ENCODE results near the gene GAS1. TPM values are rescaled to one million over a fixed set of nuclear protein-coding genes. Genes with fewer than 3 reads are reported as not detected.

GAS1 gene
- total RNA-seq, 4 donors from 2014 or later, result 4.8 to 36.2 (median 11.3) TPM

- H3K27me3 ChIP-seq, result no peaks in the 10 kb centered on the region
- TF ChIP-seq POLR2A (IDR thresholded peaks at IDR 0.05) (no peak), EP300 (IDR thresholded peaks at IDR 0.05; ENCODE audit: low read depth) (no peak), POLR2AphosphoS5 (IDR thresholded peaks at IDR 0.05) (no peak)
- TF ChIP-seq, protein P1, sequence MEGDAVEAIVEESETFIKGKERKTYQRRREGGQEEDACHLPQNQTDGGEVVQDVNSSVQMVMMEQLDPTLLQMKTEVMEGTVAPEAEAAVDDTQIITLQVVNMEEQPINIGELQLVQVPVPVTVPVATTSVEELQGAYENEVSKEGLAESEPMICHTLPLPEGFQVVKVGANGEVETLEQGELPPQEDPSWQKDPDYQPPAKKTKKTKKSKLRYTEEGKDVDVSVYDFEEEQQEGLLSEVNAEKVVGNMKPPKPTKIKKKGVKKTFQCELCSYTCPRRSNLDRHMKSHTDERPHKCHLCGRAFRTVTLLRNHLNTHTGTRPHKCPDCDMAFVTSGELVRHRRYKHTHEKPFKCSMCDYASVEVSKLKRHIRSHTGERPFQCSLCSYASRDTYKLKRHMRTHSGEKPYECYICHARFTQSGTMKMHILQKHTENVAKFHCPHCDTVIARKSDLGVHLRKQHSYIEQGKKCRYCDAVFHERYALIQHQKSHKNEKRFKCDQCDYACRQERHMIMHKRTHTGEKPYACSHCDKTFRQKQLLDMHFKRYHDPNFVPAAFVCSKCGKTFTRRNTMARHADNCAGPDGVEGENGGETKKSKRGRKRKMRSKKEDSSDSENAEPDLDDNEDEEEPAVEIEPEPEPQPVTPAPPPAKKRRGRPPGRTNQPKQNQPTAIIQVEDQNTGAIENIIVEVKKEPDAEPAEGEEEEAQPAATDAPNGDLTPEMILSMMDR (IDR thresholded peaks at IDR 0.05), result no peak
- no peak overlapping the region for H3K27ac ChIP-seq
- WGBS, 2 donors (ENCODE audit: low coverage in 1 of 2), result 57 to 65% methylated on average over 2 to 3 of the region's 3 CpGs
- no peaks in the 10 kb centered on the region for H3K9me3 ChIP-seq
- no peak for DNase-seq
- in situ Hi-C loops (cut with MboI; ENCODE audit: low pct_ligation_motif_present in 1 of 4, low pct_unique_long_range_greater_than_20kb in 1 of 4, low sequenced_read_pairs in 3 of 4) (no loop called here), intact Hi-C loops (cut with DNase I; ENCODE audit: low total_unique reads) (no loop called here)
- no peaks in the 10 kb centered on the region for H3K4me1 ChIP-seq
- H3K4me3 ChIP-seq, result no peak overlapping the region
- no peaks in the 10 kb centered on the region for H3K36me3 ChIP-seq
These were observed 28.8 kb downstream of the GAS1 start for GRCh38 chr9:86918556-86918955.

- in situ Hi-C loops (cut with MboI; ENCODE audit: low pct_ligation_motif_present in 1 of 4, low pct_unique_long_range_greater_than_20kb in 1 of 4, low sequenced_read_pairs in 3 of 4), result no loop called here
- H3K27me3 ChIP-seq, result no peaks in the 10 kb centered on the region
- H3K36me3 ChIP-seq, result no peaks in the 10 kb centered on the region
- no peak for TF ChIP-seq POLR2A (IDR thresholded peaks at IDR 0.05)
- TF ChIP-seq, protein P1 (IDR thresholded peaks at IDR 0.05), result no peak
- TF ChIP-seq POLR2AphosphoS5 (IDR thresholded peaks at IDR 0.05), result no peak
- TF ChIP-seq EP300 (IDR thresholded peaks at IDR 0.05; ENCODE audit: low read depth), result no peak
- no peaks in the 10 kb centered on the region for H3K4me1 ChIP-seq
- H3K4me3 ChIP-seq, result no peak overlapping the region
- no peak overlapping the region for H3K27ac ChIP-seq
- 80 to 85% methylated on average over 3 of the region's 3 CpGs for WGBS, 2 donors (ENCODE audit: low coverage in 1 of 2)
- no peaks in the 10 kb centered on the region for H3K9me3 ChIP-seq
- DNase-seq, result no peak
- intact Hi-C loops (cut with DNase I; ENCODE audit: low total_unique reads), result no loop called here
These were observed 35.1 kb downstream of the GAS1 start for GRCh38 chr9:86912210-86912609.

DNA sequence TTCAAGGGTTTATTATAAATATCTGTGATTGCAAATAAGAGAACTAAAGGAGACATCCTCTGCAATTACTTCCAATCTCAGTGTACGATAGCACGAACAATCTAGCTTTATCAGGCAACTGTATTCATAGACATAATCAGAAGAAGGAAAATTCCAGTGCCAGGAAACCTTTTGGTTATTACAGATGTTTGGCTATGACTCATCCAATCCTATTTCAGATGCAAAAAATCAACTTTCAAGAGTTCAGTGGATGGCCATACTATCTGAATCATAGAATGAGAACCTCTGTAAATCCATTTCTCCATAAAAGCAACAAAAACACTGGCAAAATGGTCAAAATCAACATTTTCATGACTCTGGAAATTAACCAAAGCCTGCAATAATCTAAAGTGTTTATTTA lies 37.9 kb downstream of the GAS1 start:
- DNase-seq, result no peak
- Histone ChIP-seq H3K9me3 (no peaks in the 10 kb centered on the region), H3K36me3 (no peaks in the 10 kb centered on the region), H3K27ac (no peak overlapping the region), H3K4me1 (no peaks in the 10 kb centered on the region), H3K4me3 (no peak overlapping the region), H3K27me3 (peaks cover 1% of the 10 kb centered on the region)
- intact Hi-C loops (cut with DNase I; ENCODE audit: low total_unique reads), result no loop called here
- in situ Hi-C loops (cut with MboI; ENCODE audit: low pct_ligation_motif_present in 1 of 4, low pct_unique_long_range_greater_than_20kb in 1 of 4, low sequenced_read_pairs in 3 of 4), result no loop called here
- TF ChIP-seq POLR2A (IDR thresholded peaks at IDR 0.05), result no peak
- TF ChIP-seq, protein P1 (IDR thresholded peaks at IDR 0.05), result no peak
- no peak for TF ChIP-seq EP300 (IDR thresholded peaks at IDR 0.05; ENCODE audit: low read depth)
- TF ChIP-seq POLR2AphosphoS5 (IDR thresholded peaks at IDR 0.05), result no peak
- 94 to 100% methylated on average over 2 of the region's 2 CpGs for WGBS, 2 donors (ENCODE audit: low coverage in 1 of 2)

DNA sequence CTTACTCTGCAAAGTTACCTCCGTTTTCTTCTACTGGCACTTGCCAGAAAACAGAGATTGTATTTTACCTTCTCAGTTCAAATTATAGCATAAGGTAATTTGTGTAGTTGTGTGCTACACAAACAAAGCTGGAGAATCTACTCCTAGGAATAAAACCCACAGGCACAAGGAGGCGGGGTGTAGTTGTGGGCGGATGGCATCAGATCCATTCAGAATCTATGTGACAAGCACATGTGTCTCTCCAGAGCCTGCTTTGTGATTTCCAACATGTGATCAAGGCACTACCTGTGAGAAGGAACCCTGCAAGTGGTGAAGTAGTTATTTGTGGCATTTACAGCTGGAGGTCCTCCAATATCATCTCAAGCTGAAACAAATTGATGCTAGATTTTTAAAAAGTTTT lies 39.0 kb downstream of the GAS1 start:
- no peak overlapping the region for H3K4me3 ChIP-seq
- 79 to 87% methylated on average over 3 of the region's 3 CpGs for WGBS, 2 donors (ENCODE audit: low coverage in 1 of 2)
- no peaks in the 10 kb centered on the region for H3K4me1 ChIP-seq
- H3K27me3 ChIP-seq, result peaks cover 7% of the 10 kb centered on the region
- H3K9me3 ChIP-seq, result no peaks in the 10 kb centered on the region
- no peaks in the 10 kb centered on the region for H3K36me3 ChIP-seq
- no peak overlapping the region for H3K27ac ChIP-seq
- no peak for DNase-seq
- intact Hi-C loops (cut with DNase I; ENCODE audit: low total_unique reads), result no loop called here
- in situ Hi-C loops (cut with MboI; ENCODE audit: low pct_ligation_motif_present in 1 of 4, low pct_unique_long_range_greater_than_20kb in 1 of 4, low sequenced_read_pairs in 3 of 4), result no loop called here
- TF ChIP-seq POLR2AphosphoS5 (IDR thresholded peaks at IDR 0.05), result no peak
- TF ChIP-seq, protein P1 (IDR thresholded peaks at IDR 0.05), result no peak
- TF ChIP-seq POLR2A (IDR thresholded peaks at IDR 0.05), result no peak
- no peak for TF ChIP-seq EP300 (IDR thresholded peaks at IDR 0.05; ENCODE audit: low read depth)

All from transverse colon (tissue), 4 donors.